ENCODE data around the gene TLE6.

DNA sequence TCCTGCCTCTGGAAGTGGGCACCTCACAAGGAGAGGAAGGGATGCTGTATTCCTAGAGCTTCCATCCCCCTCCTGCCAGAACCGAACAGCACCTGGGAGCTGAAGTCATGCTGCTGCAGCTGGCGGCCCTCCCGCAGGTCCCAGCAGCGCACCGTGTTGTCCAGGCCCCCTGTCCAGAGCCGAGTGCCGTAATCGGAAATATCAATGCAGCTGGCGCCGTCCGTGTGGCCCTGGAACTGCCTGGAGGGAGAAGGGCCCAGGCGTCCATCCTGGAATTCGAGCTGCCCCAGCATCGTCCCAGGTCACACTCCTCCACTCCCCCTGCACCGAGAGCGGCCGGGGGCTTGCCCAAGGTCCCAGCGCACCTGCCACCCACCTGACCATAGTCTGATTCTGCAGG is 28.0 kb downstream of the TLE6 start:
- TF ChIP-seq CTCF (conservative IDR thresholded peaks at IDR 0.05; ENCODE audit: low read length) (no peak), EZH2phosphoT487 (IDR thresholded peaks at IDR 0.05; ENCODE audit: borderline replicate concordance) (no peak)
